Measurements from ENCODE around the gene SLC6A6.

GRCh38 chr3:14455571-14456317 lies 53.3 kb downstream of the SLC6A6 start:
- TF ChIP-seq CTCF (IDR thresholded peaks at IDR 0.05) (no peak), ELF4 (CRISPR knock-in tag; IDR thresholded peaks at IDR 0.05; ENCODE audit: low read depth) (no peak), PRDM15 (CRISPR knock-in tag; IDR thresholded peaks at IDR 0.05) (no peak), ZNF138 (CRISPR knock-in tag; conservative IDR thresholded peaks at IDR 0.05) (no peak), IRF1 (CRISPR knock-in tag; IDR thresholded peaks at IDR 0.05) (no peak), CREB1 (CRISPR knock-in tag; IDR thresholded peaks at IDR 0.05) (no peak)
